ENCODE measurements around the gene SIGLEC12. TPM values are rescaled to one million over a fixed set of nuclear protein-coding genes. Genes with fewer than 3 reads are reported as not detected.

The SIGLEC12 gene
- total RNA-seq, 1 donor, result under 0.01 TPM

GRCh38 chr19:51548891-51549305, 47.3 kb upstream of the SIGLEC12 start:
- Histone ChIP-seq H3K4me1 (ENCODE audit: insufficient read depth, low read length) (peaks cover 21% of the 10 kb centered on the region), H3K4me3 (ENCODE audit: insufficient read depth, low read length) (no peak overlapping the region), H3K79me2 (ENCODE audit: insufficient read depth, low read length) (no peaks in the 10 kb centered on the region), H3K27me3 (ENCODE audit: insufficient read depth, low read length) (no peaks in the 10 kb centered on the region), H3K4me2 (ENCODE audit: insufficient read depth, low read length) (no peak overlapping the region), H3K36me3 (ENCODE audit: insufficient read depth, low read length) (no peaks in the 10 kb centered on the region), H3K9me3 (ENCODE audit: low read depth, low read length) (no peaks in the 10 kb centered on the region), H4K20me1 (ENCODE audit: insufficient read depth, low read length) (no peaks in the 10 kb centered on the region), H2AFZ (ENCODE audit: low read length) (no peak overlapping the region), H3K27ac (ENCODE audit: low read depth, low read length) (no peak overlapping the region)
- TF ChIP-seq CTCF (IDR thresholded peaks at IDR 0.05; ENCODE audit: extremely low read depth, low read depth, low read length), result no peak
- DNase-seq (ENCODE audit: insufficient read length, low spot score, missing footprints), result no peak

- H3K27me3 ChIP-seq (ENCODE audit: insufficient read depth, low read length), result no peaks in the 10 kb centered on the region
- H2AFZ ChIP-seq (ENCODE audit: low read length), result no peak overlapping the region
- H3K4me2 ChIP-seq (ENCODE audit: insufficient read depth, low read length), result no peak overlapping the region
- no peaks in the 10 kb centered on the region for H3K36me3 ChIP-seq (ENCODE audit: insufficient read depth, low read length)
- H3K79me2 ChIP-seq (ENCODE audit: insufficient read depth, low read length), result no peaks in the 10 kb centered on the region
- peaks cover 21% of the 10 kb centered on the region for H3K4me1 ChIP-seq (ENCODE audit: insufficient read depth, low read length)
- peak overlapping the region; percentile 81 for H3K27ac ChIP-seq (ENCODE audit: low read depth, low read length)
- H4K20me1 ChIP-seq (ENCODE audit: insufficient read depth, low read length), result no peaks in the 10 kb centered on the region
- TF ChIP-seq CTCF (IDR thresholded peaks at IDR 0.05; ENCODE audit: extremely low read depth, low read depth, low read length), result no peak
- H3K9me3 ChIP-seq (ENCODE audit: low read depth, low read length), result no peaks in the 10 kb centered on the region
- H3K4me3 ChIP-seq (ENCODE audit: insufficient read depth, low read length), result no peak overlapping the region
- no peak for DNase-seq (ENCODE audit: insufficient read length, low spot score, missing footprints)
These were observed 46.6 kb upstream of the SIGLEC12 start for GRCh38 chr19:51548213-51548651.

GRCh38 chr19:51547397-51548212, 46.0 kb upstream of the SIGLEC12 start:
- Histone ChIP-seq H4K20me1 (ENCODE audit: insufficient read depth, low read length) (no peaks in the 10 kb centered on the region), H3K4me1 (ENCODE audit: insufficient read depth, low read length) (peaks cover 21% of the 10 kb centered on the region), H3K36me3 (ENCODE audit: insufficient read depth, low read length) (no peaks in the 10 kb centered on the region), H3K27me3 (ENCODE audit: insufficient read depth, low read length) (no peaks in the 10 kb centered on the region), H3K79me2 (ENCODE audit: insufficient read depth, low read length) (no peaks in the 10 kb centered on the region), H3K9me3 (ENCODE audit: low read depth, low read length) (no peaks in the 10 kb centered on the region), H3K4me2 (ENCODE audit: insufficient read depth, low read length) (peak overlapping the region; percentile 38), H2AFZ (ENCODE audit: low read length) (no peak overlapping the region), H3K4me3 (ENCODE audit: insufficient read depth, low read length) (no peak overlapping the region), H3K27ac (ENCODE audit: low read depth, low read length) (peak overlapping the region; percentile 81)
- TF ChIP-seq CTCF (IDR thresholded peaks at IDR 0.05; ENCODE audit: extremely low read depth, low read depth, low read length), result no peak
- peak; percentile 32 for DNase-seq (ENCODE audit: insufficient read length, low spot score, missing footprints)

- H3K4me1 ChIP-seq (ENCODE audit: insufficient read depth, low read length), result peaks cover 21% of the 10 kb centered on the region
- H3K4me2 ChIP-seq (ENCODE audit: insufficient read depth, low read length), result peak overlapping the region; percentile 38
- DNase-seq (ENCODE audit: insufficient read length, low spot score, missing footprints), result peak; percentile 21
- no peak overlapping the region for H3K4me3 ChIP-seq (ENCODE audit: insufficient read depth, low read length)
- TF ChIP-seq CTCF (IDR thresholded peaks at IDR 0.05; ENCODE audit: extremely low read depth, low read depth, low read length), result no peak
- H3K27ac ChIP-seq (ENCODE audit: low read depth, low read length), result peak overlapping the region; percentile 81
- no peak overlapping the region for H2AFZ ChIP-seq (ENCODE audit: low read length)
- no peaks in the 10 kb centered on the region for H3K79me2 ChIP-seq (ENCODE audit: insufficient read depth, low read length)
- no peaks in the 10 kb centered on the region for H3K9me3 ChIP-seq (ENCODE audit: low read depth, low read length)
- H3K27me3 ChIP-seq (ENCODE audit: insufficient read depth, low read length), result no peaks in the 10 kb centered on the region
- H4K20me1 ChIP-seq (ENCODE audit: insufficient read depth, low read length), result no peaks in the 10 kb centered on the region
- no peaks in the 10 kb centered on the region for H3K36me3 ChIP-seq (ENCODE audit: insufficient read depth, low read length)
These were observed 45.2 kb upstream of the SIGLEC12 start for GRCh38 chr19:51546650-51547396.
